ENCODE measurements around the gene SCNN1A.

- peak in 2 of 4 donors; percentile 12 to 23 for TF ChIP-seq POLR2A (IDR thresholded peaks at IDR 0.05)
- TF ChIP-seq, protein P1, sequence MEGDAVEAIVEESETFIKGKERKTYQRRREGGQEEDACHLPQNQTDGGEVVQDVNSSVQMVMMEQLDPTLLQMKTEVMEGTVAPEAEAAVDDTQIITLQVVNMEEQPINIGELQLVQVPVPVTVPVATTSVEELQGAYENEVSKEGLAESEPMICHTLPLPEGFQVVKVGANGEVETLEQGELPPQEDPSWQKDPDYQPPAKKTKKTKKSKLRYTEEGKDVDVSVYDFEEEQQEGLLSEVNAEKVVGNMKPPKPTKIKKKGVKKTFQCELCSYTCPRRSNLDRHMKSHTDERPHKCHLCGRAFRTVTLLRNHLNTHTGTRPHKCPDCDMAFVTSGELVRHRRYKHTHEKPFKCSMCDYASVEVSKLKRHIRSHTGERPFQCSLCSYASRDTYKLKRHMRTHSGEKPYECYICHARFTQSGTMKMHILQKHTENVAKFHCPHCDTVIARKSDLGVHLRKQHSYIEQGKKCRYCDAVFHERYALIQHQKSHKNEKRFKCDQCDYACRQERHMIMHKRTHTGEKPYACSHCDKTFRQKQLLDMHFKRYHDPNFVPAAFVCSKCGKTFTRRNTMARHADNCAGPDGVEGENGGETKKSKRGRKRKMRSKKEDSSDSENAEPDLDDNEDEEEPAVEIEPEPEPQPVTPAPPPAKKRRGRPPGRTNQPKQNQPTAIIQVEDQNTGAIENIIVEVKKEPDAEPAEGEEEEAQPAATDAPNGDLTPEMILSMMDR (IDR thresholded peaks at IDR 0.05), result no peak
- TF ChIP-seq POLR2AphosphoS5 (IDR thresholded peaks at IDR 0.05), result no peak
- no peak for TF ChIP-seq EP300 (IDR thresholded peaks at IDR 0.05)
Measured at GRCh38 chr12:6392504-6392903, 17.1 kb upstream of the SCNN1A start.

All from upper lobe of left lung (tissue), 4 donors.